Type B pancreatic cell (in vitro differentiated cells): Measurements from ENCODE around the gene NSFL1C. TPM values are rescaled to one million over a fixed set of nuclear protein-coding genes. Genes with fewer than 3 reads are reported as not detected.
A peak's percentile ranks its signal among the peaks of the same experiment; 100 is the strongest.
"Not testable (repeated sequence)": the region's sequence is repeated elsewhere in the genome, so short reads cannot be mapped to it uniquely, and the experiment has no call there.

Experiments
- DNase-seq: peaks from one replicate; pipeline ENCODE4 v3.0.0; 2021; ENCODE audit warnings: mixed read lengths; ENCODE audit not compliant: unreplicated experiment; ENCODE audit errors: extremely low spot score
- H3K27ac Mint-ChIP-seq: 2 replicates; pipeline ENCODE4 v1.8.0; 2021; ENCODE audit warnings: mild to moderate bottlenecking, mixed read lengths
- H3K27me3 Mint-ChIP-seq: 2 replicates; pipeline ENCODE4 v1.8.0; 2021; ENCODE audit warnings: mixed read lengths
- H3K36me3 Mint-ChIP-seq: 2 replicates; pipeline ENCODE4 v1.8.0; 2021; ENCODE audit warnings: mixed read lengths
- H3K4me1 Mint-ChIP-seq: one replicate; pipeline ENCODE4 v1.8.0; 2021; ENCODE audit warnings: mixed read lengths; ENCODE audit not compliant: unreplicated experiment
- H3K4me3 Mint-ChIP-seq: 2 replicates; pipeline ENCODE4 v1.8.0; 2021; ENCODE audit warnings: mild to moderate bottlenecking, mixed read lengths
- H3K9me3 Mint-ChIP-seq: 2 replicates; pipeline ENCODE4 v1.8.0; 2021; ENCODE audit warnings: mixed read lengths
- CTCF ChIP-seq: fragments of 200-600 bp; sonication (generic); conservative IDR thresholded peaks from 2 replicates; pipeline ENCODE4 v1.5.0; 2021; ENCODE audit warnings: antibody characterized with exemption, mild to moderate bottlenecking
- total RNA-seq: library from RNA; stranded (reverse); gene quantifications from 2 replicates; pipeline ENCODE4 v1.2.1, GENCODE V29; 2021; ENCODE audit warnings: low replicate concordance

Gene NSFL1C
- total RNA-seq, 1 donor from 2014 or later: 81.0 TPM

- no peaks in the 10 kb centered on the region for H3K36me3 Mint-ChIP-seq
- no peak overlapping the region for H3K27ac Mint-ChIP-seq
Observed at GRCh38 chr20:1414982-1415381, 51.7 kb downstream of the NSFL1C start.

GRCh38 chr20:1405801-1406200 is 60.8 kb downstream of the NSFL1C start:
- no peaks in the 10 kb centered on the region for H3K36me3 Mint-ChIP-seq
- no peak overlapping the region for H3K27ac Mint-ChIP-seq
- no peak for TF ChIP-seq CTCF
- H3K4me3 Mint-ChIP-seq: no peak overlapping the region
- DNase-seq: no peak
- peaks cover 24% of the 10 kb centered on the region for H3K27me3 Mint-ChIP-seq
- no peaks in the 10 kb centered on the region for H3K4me1 Mint-ChIP-seq
- H3K9me3 Mint-ChIP-seq: no peaks in the 10 kb centered on the region

More at GRCh38 chr20:1414982-1415381, 51.7 kb downstream of the NSFL1C start:
- Mint-ChIP-seq H3K4me3 (no peak overlapping the region), H3K27me3 (peaks cover 49% of the 10 kb centered on the region), H3K9me3 (no peaks in the 10 kb centered on the region), H3K4me1 (no peaks in the 10 kb centered on the region)
- TF ChIP-seq CTCF: no peak
- DNase-seq: no peak

GRCh38 chr20:1403624-1404023 is 63.0 kb downstream of the NSFL1C start:
- DNase-seq: no peak
- Mint-ChIP-seq H3K27me3 (peaks cover 41% of the 10 kb centered on the region), H3K4me3 (no peak overlapping the region), H3K36me3 (no peaks in the 10 kb centered on the region), H3K9me3 (no peaks in the 10 kb centered on the region), H3K4me1 (peaks cover 6% of the 10 kb centered on the region), H3K27ac (no peak overlapping the region)
- TF ChIP-seq CTCF: no peak

DNA sequence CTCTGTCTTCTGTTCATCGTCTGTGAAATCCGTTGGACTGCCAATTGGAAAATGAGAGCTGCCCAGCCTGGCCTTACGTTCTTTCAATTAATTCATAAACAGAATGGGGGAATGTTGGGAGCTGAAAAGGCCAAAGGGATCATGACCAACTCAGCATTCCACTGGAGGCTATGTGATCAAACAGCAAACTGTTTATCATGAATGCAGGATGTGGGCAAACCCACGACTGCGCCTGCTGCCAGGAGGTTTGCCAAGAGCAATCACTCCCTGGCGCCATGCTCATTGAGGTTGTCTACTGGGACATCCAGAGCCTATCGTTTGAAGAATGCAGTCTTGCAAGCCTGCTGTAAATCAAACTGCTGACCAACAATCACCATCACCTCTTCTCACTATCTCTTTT is 64.5 kb downstream of the NSFL1C start:
- DNase-seq: no peak
- H3K27ac Mint-ChIP-seq: no peak overlapping the region
- H3K27me3 Mint-ChIP-seq: peaks cover 50% of the 10 kb centered on the region
- no peak for TF ChIP-seq CTCF
- no peaks in the 10 kb centered on the region for H3K9me3 Mint-ChIP-seq
- H3K36me3 Mint-ChIP-seq: no peaks in the 10 kb centered on the region
- peaks cover 6% of the 10 kb centered on the region for H3K4me1 Mint-ChIP-seq
- H3K4me3 Mint-ChIP-seq: no peak overlapping the region

- Mint-ChIP-seq H3K4me1 (peaks cover 6% of the 10 kb centered on the region), H3K36me3 (no peaks in the 10 kb centered on the region), H3K9me3 (no peaks in the 10 kb centered on the region), H3K27ac (no peak overlapping the region), H3K27me3 (peaks cover 51% of the 10 kb centered on the region), H3K4me3 (no peak overlapping the region)
- TF ChIP-seq CTCF: no peak
- no peak for DNase-seq
Observed at GRCh38 chr20:1401451-1401907, 65.2 kb downstream of the NSFL1C start.

- DNase-seq, H3K4me1 Mint-ChIP-seq, H3K9me3 Mint-ChIP-seq, H3K36me3 Mint-ChIP-seq: not testable (repeated sequence)
- peak overlapping the region; percentile 56 for H3K27ac Mint-ChIP-seq
- peak overlapping the region; percentile 21 for H3K4me3 Mint-ChIP-seq
- peaks cover 65% of the 10 kb centered on the region for H3K27me3 Mint-ChIP-seq
Observed at GRCh38 chr20:1399678-1400366, 66.8 kb downstream of the NSFL1C start.

DNA sequence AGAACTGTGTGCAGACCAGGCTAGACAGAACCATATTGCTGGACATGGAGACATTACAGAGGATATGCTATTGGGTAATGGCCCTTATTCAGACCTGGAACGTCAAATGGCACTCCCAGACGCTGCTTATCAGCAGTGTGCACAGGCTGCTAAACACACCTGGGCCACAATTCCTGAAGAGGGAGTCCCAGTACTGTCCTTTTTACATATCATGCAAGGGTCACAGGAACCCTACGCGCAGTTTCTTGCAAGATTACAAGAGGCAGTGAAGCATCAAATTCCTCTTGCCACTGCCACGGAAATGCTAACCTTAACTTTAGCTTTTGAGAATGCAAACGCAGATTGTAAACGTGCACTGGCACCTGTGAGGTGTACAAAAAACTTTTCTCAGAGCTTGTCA is 68.5 kb downstream of the NSFL1C start:
- not testable (repeated sequence) for DNase-seq, H3K9me3 Mint-ChIP-seq, H3K36me3 Mint-ChIP-seq, H3K27ac Mint-ChIP-seq, H3K4me3 Mint-ChIP-seq
- peaks cover 14% of the 10 kb centered on the region for H3K4me1 Mint-ChIP-seq
- H3K27me3 Mint-ChIP-seq: peaks cover 73% of the 10 kb centered on the region
